Testis (tissue), 3 donors: ENCODE results near the gene ERC2. TPM values are rescaled to one million over a fixed set of nuclear protein-coding genes. Genes with fewer than 3 reads are reported as not detected.

Experiments
- DNase-seq: peaks from one replicate; pipeline ENCODE4 v3.0.0-alpha.2; 2019
- H3K27ac ChIP-seq, 2 donors: fragments of 200-600 bp; sonication (generic); one replicate each; pipeline ENCODE4 v1.5.1; 2019
- H3K27me3 ChIP-seq: fragments of 200-600 bp; sonication (generic); one replicate; pipeline ENCODE4 v1.5.1; 2019
- H3K36me3 ChIP-seq: fragments of 200-600 bp; sonication (generic); one replicate; pipeline ENCODE4 v1.5.1; 2017; ENCODE audit warnings: low read depth; ENCODE audit errors: missing control alignments
- H3K4me1 ChIP-seq: fragments of 200-600 bp; sonication (generic); one replicate; pipeline ENCODE4 v1.5.1; 2019
- H3K4me3 ChIP-seq, 2 donors: fragments of 200-600 bp; sonication (generic); one replicate each; pipeline ENCODE4 v1.5.1; 2017 to 2019
- H3K9me3 ChIP-seq: fragments of 200-600 bp; sonication (generic); one replicate; pipeline ENCODE4 v1.5.1; 2017
- CTCF ChIP-seq, 3 experiments: fragments of 450-650 bp in 2 of 3; fragments of 200-600 bp in 1 of 3; sonication (generic) in 1 of 3; IDR thresholded peaks; one replicate each; pipeline ENCODE4 v1.5.1; 2016 to 2019; ENCODE audit warnings: antibody characterized with exemption in 3 of 3, mild to moderate bottlenecking in 2 of 3, moderate library complexity in 1 of 3
- POLR2A ChIP-seq: fragments of 450-650 bp; IDR thresholded peaks from one replicate; pipeline ENCODE4 v1.6.1; 2017; ENCODE audit warnings: antibody characterized with exemption, mild to moderate bottlenecking, moderate library complexity
- WGBS, 2 donors: methylation state at CpG; one replicate each; pipeline ENCODE4 v1.1.5; 2018; 5-methylcytosine and 5-hydroxymethylcytosine counted together
- intact Hi-C: fragments of 100-400 bp; cut with DNase I; formaldehyde crosslinking; loops from one replicate; pipeline ENCODE4 v1.15.1; 2023; ENCODE audit warnings: low total_unique reads
- polyA plus RNA-seq: library from polyadenylated mRNA; stranded (reverse); fragments of 350-450 nt; fragmentation: Illumina TruSeq; extraction: RNeasy Lipid Tissue Mini Kit (QIAGEN cat#74804); gene quantifications from one replicate; pipeline ENCODE4 v1.2.3, GENCODE V29; 2014; ENCODE audit warnings: low read depth, low replicate concordance; ENCODE audit not compliant: insufficient read depth
- total RNA-seq, 2 donors: library from RNA; depleted of rRNA; stranded (reverse); fragments of >200 nt; gene quantifications; one replicate each; pipeline ENCODE4 v1.2.3, GENCODE V29; 2016

ERC2 gene
- total and polyA plus RNA-seq, 3 donors from 2014 or later = 1.9 to 6.1 (median 5.9) TPM

- H3K27me3 ChIP-seq = no peaks in the 10 kb centered on the region
- no peak overlapping the region for H3K27ac ChIP-seq
- TF ChIP-seq CTCF (IDR thresholded peaks at IDR 0.05) (no peak), POLR2A (no peak)
- 91 to 100% methylated on average over 1 of the region's 1 CpG for WGBS, 2 donors
- intact Hi-C loops = no loop called here
- no peaks in the 10 kb centered on the region for H3K4me1 ChIP-seq
- no peak overlapping the region for H3K4me3 ChIP-seq
- DNase-seq = no peak
- H3K36me3 ChIP-seq = no peaks in the 10 kb centered on the region
- H3K9me3 ChIP-seq = no peaks in the 10 kb centered on the region
Observed at GRCh38 chr3:55910543-55910942, 557.7 kb downstream of the ERC2 start.

DNA sequence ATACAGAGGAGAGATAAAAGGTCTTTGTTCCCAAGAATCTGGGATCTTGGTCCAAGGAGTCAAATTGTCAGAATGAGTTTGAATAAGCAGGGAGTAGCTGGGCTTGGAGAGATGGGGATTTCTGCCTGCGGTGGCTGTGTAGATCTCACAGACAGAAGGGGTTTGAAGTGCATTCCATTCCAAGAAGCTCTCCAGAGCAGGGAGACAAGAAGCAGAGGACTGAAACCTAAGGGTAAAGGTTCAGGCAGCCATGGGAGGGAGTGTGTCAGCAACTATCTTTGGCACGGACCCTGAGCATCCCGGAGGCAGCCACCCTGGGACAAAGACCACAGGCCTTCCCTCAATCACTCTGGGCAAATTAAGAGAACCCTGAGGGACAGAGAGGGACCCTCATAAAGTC is 558.9 kb downstream of the ERC2 start:
- Histone ChIP-seq H3K27ac (no peak overlapping the region), H3K4me1 (no peaks in the 10 kb centered on the region), H3K27me3 (no peaks in the 10 kb centered on the region), H3K36me3 (no peaks in the 10 kb centered on the region), H3K4me3 (no peak overlapping the region), H3K9me3 (no peaks in the 10 kb centered on the region)
- DNase-seq = no peak
- no peak for TF ChIP-seq POLR2A
- TF ChIP-seq CTCF (IDR thresholded peaks at IDR 0.05) = no peak
- intact Hi-C loops = no loop called here
- WGBS, 2 donors = 87% methylated on average over 3 of the region's 3 CpGs

DNA sequence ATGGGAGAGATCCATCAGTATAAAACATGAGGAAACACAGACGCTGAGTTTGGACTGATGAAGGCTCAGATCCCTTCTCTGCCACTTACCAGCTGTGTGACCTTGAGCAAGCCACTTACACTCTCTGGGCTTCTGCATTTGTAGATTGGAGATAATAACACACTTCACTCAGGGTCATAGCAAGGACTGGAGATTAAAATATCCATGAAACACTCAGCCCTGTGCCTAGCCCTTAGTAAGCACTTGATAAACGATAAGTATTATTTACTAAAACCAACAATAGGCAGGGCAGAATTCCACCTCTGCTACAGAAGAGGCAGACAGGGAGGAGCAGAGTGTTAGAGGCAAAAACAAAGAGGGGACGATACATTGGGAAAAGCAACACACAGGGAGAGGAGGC is 560.7 kb downstream of the ERC2 start:
- H3K27ac ChIP-seq = no peak overlapping the region
- H3K36me3 ChIP-seq = no peaks in the 10 kb centered on the region
- H3K4me3 ChIP-seq = no peak overlapping the region
- no peaks in the 10 kb centered on the region for H3K9me3 ChIP-seq
- 56 to 66% methylated on average over 3 of the region's 3 CpGs for WGBS, 2 donors
- no peak for DNase-seq
- intact Hi-C loops = no loop called here
- no peaks in the 10 kb centered on the region for H3K27me3 ChIP-seq
- no peak for TF ChIP-seq CTCF (IDR thresholded peaks at IDR 0.05)
- TF ChIP-seq POLR2A = no peak
- H3K4me1 ChIP-seq = no peaks in the 10 kb centered on the region

- no peaks in the 10 kb centered on the region for H3K9me3 ChIP-seq
- H3K27ac ChIP-seq = no peak overlapping the region
- H3K36me3 ChIP-seq = no peaks in the 10 kb centered on the region
- no peaks in the 10 kb centered on the region for H3K27me3 ChIP-seq
- intact Hi-C loops = no loop called here
- no peak for DNase-seq
- H3K4me3 ChIP-seq = no peak overlapping the region
- TF ChIP-seq CTCF (IDR thresholded peaks at IDR 0.05) (no peak), POLR2A (no peak)
- no peaks in the 10 kb centered on the region for H3K4me1 ChIP-seq
- WGBS, 2 donors = 91% methylated on average over 3 of the region's 3 CpGs
Observed at GRCh38 chr3:55906896-55907295, 561.4 kb downstream of the ERC2 start.

DNA sequence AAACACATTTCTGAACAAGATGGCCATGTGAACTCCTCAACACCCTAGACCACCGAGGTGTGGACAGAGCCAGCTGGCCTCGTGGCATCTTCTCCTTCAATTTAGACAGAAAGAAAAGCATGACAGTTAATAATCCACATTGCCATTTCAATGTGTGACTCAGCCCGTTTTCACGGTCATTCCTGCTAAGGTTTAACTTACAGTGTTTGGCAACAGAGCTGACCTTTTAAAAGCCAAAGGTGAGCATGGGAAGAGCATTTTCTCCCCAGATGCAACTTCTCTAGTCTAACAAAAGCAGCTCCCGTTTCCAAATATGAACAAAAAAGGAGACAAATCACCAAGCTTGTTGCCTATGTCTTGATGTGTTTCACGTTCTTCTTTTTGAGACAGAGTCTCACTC is 563.6 kb downstream of the ERC2 start:
- no peak for DNase-seq
- Histone ChIP-seq H3K36me3 (no peaks in the 10 kb centered on the region), H3K27ac (no peak overlapping the region), H3K4me3 (no peak overlapping the region), H3K9me3 (no peaks in the 10 kb centered on the region), H3K27me3 (no peaks in the 10 kb centered on the region), H3K4me1 (no peaks in the 10 kb centered on the region)
- TF ChIP-seq POLR2A (no peak), CTCF (IDR thresholded peaks at IDR 0.05) (no peak)
- WGBS, 2 donors = 82 to 83% methylated on average over 6 of the region's 6 CpGs
- intact Hi-C loops = no loop called here
